DMS53 treated with DMSO at 0.1 percent for 48 hours (cell line): Measurements from ENCODE around the gene DCAF11.

ENCODE experiments used
- DNase-seq: peaks from one replicate; lab custom pipeline; 2025; ENCODE audit not compliant: unreplicated experiment; lab: John Stamatoyannopoulos, UW

DCAF11 gene

GRCh38 chr14:24156840-24157239 is 42.3 kb downstream of the DCAF11 start:
- DNase-seq: no peak

GRCh38 chr14:24157331-24157730 is 42.8 kb downstream of the DCAF11 start:
- no peak for DNase-seq

- no peak for DNase-seq
These were observed 45.4 kb downstream of the DCAF11 start for GRCh38 chr14:24159777-24160498.

- DNase-seq: no peak
These were observed 45.9 kb downstream of the DCAF11 start for GRCh38 chr14:24160499-24160849.

GRCh38 chr14:24160850-24161804 is 46.5 kb downstream of the DCAF11 start, which contains the start of gene IRF9:
Gene IRF9, plus strand, starts transcription at chr14:24161265. Its CDS starts 880 bp downstream, at chr14:24162145.
- peak; percentile 94 for DNase-seq

GRCh38 chr14:24162093-24162492 is 47.5 kb downstream of the DCAF11 start:
- no peak for DNase-seq

GRCh38 chr14:24164518-24164991 is 50.0 kb downstream of the DCAF11 start:
- no peak for DNase-seq

GRCh38 chr14:24165785-24166184 is 51.2 kb downstream of the DCAF11 start:
- DNase-seq: no peak

GRCh38 chr14:24167469-24168114 is 53.0 kb downstream of the DCAF11 start:
- no peak for DNase-seq

- no peak for DNase-seq
These were observed 57.1 kb downstream of the DCAF11 start, which contains the start of gene REC8 for GRCh38 chr14:24171422-24172260. Gene REC8, plus strand, starts transcription at chr14:24172080. Its CDS starts 473 bp downstream, at chr14:24172553.

GRCh38 chr14:24172261-24172860 is 57.8 kb downstream of the DCAF11 start:
- DNase-seq: no peak

GRCh38 chr14:24172871-24173281 is 58.3 kb downstream of the DCAF11 start:
- DNase-seq: no peak
